Measurements from ENCODE around the gene CCL14. TPM values are rescaled to one million over a fixed set of nuclear protein-coding genes. Genes with fewer than 3 reads are reported as not detected.

CCL14 gene
- total and polyA plus RNA-seq, 4 donors: 1.9 to 124 (median 40.2) TPM

- 89% methylated on average over 2 of the region's 2 CpGs for WGBS
- no peak overlapping the region for H3K9ac ChIP-seq (ENCODE audit: low read depth in 1 of 2, low read length in 2 of 2)
- H3K36me3 ChIP-seq (ENCODE audit: control insufficient read depth in 4 of 4, insufficient read depth in 3 of 4, low read depth in 1 of 4, low read length in 3 of 4): peaks cover 0 to 14% (median 8%) of the 10 kb centered on the region in 4 donors
- TF ChIP-seq HNF4A (conservative IDR thresholded peaks at IDR 0.05) (no peak), JUND (IDR thresholded peaks at IDR 0.05) (no peak), RXRA (IDR thresholded peaks at IDR 0.05) (no peak), EGR1 (IDR thresholded peaks at IDR 0.05; ENCODE audit: low read depth in 2 of 2) (no peak), CTCF (IDR thresholded peaks at IDR 0.05; ENCODE audit: low read depth, low read length, missing input control) (no peak), NR2F2 (IDR thresholded peaks at IDR 0.05) (no peak), REST (IDR thresholded peaks at IDR 0.05) (no peak), TAF1 (conservative IDR thresholded peaks at IDR 0.05) (no peak), FOXA1 (IDR thresholded peaks at IDR 0.05) (no peak), RAD21 (IDR thresholded peaks at IDR 0.05) (no peak), HNF4G (IDR thresholded peaks at IDR 0.05) (no peak), ATF3 (IDR thresholded peaks at IDR 0.05) (no peak), MAX (IDR thresholded peaks at IDR 0.05) (no peak), FOXA2 (IDR thresholded peaks at IDR 0.05) (no peak), SP1 (IDR thresholded peaks at IDR 0.05) (no peak), GABPA (IDR thresholded peaks at IDR 0.05 in 1 of 2, conservative IDR thresholded peaks at IDR 0.05 in 1 of 2) (no peak), YY1 (IDR thresholded peaks at IDR 0.05) (no peak), ZBTB33 (IDR thresholded peaks at IDR 0.05) (no peak)
- no peak overlapping the region for H3K4me3 ChIP-seq (ENCODE audit: low read depth in 1 of 3, low read length in 3 of 3)
- H3K4me1 ChIP-seq (ENCODE audit: control insufficient read depth in 4 of 4, insufficient read depth in 4 of 4, low read length in 3 of 4): peaks cover 0 to 6% (median 5%) of the 10 kb centered on the region in 4 donors
- peaks cover 0 to 4% (median 0%) of the 10 kb centered on the region in 4 donors for H3K9me3 ChIP-seq (ENCODE audit: control insufficient read depth in 4 of 4, low read length in 3 of 4)
- H3K27me3 ChIP-seq (ENCODE audit: control insufficient read depth in 4 of 4, insufficient read depth in 4 of 4, low read length in 3 of 4): no peaks in the 10 kb centered on the region
- DNase-seq (ENCODE audit: low spot score): no peak
- no peak overlapping the region for H3K27ac ChIP-seq (ENCODE audit: low read depth in 1 of 2, low read length in 2 of 2)
These were observed 24.7 kb upstream of the CCL14 start for GRCh38 chr17:36011201-36011600.

Measured in liver (tissue), 9 donors.